ENCODE measurements around the gene RPL15.

GRCh38 chr3:23885210-23885609, 31.7 kb upstream of the RPL15 start:
- TF ChIP-seq CTCF (optimal IDR thresholded peaks at IDR 0.05 in 1 of 3, IDR thresholded peaks at IDR 0.05 in 1 of 3, conservative IDR thresholded peaks at IDR 0.05 in 1 of 3; ENCODE audit: extremely low read depth in 1 of 3, insufficient read depth in 2 of 3, low read length in 3 of 3) (no peak), EZH2 (IDR thresholded peaks at IDR 0.05; ENCODE audit: low read length) (no peak)
